Stimulated activated CD4-positive, alpha-beta T cell treated with anti-CD3 and anti-CD28 coated beads, TNF-alpha, amount 100 ng/mL, for 4 hours (primary cell): ENCODE results near the gene ADAMTS5.

Experiments used
- DNase-seq, 3 experiments: peaks; one replicate each; pipeline ENCODE4 v3.0.0-alpha.2; 2020; ENCODE audit warnings: low read depth in 3 of 3

ADAMTS5 gene

GRCh38 chr21:26888256-26888655 lies 78.6 kb downstream of the ADAMTS5 start:
- DNase-seq = no peak

GRCh38 chr21:26887251-26887650 lies 79.6 kb downstream of the ADAMTS5 start:
- DNase-seq = no peak

GRCh38 chr21:26884436-26884835 lies 82.5 kb downstream of the ADAMTS5 start:
- no peak for DNase-seq

- no peak for DNase-seq
These were observed 83.1 kb downstream of the ADAMTS5 start for GRCh38 chr21:26883768-26884167.

GRCh38 chr21:26881504-26882228 lies 85.2 kb downstream of the ADAMTS5 start:
- DNase-seq = no peak

- no peak for DNase-seq
These were observed 89.9 kb downstream of the ADAMTS5 start for GRCh38 chr21:26877018-26877417.

- DNase-seq = no peak
These were observed 92.5 kb downstream of the ADAMTS5 start for GRCh38 chr21:26874347-26874746.
